ENCODE data around the gene ATP7B.

GRCh38 chr13:51971520-51972426 lies 39.5 kb downstream of the ATP7B start:
- no peak for TF ChIP-seq CTCF (IDR thresholded peaks at IDR 0.05)
- TF ChIP-seq POLR2A (IDR thresholded peaks at IDR 0.05), result no peak
